Liver (tissue), 9 donors: Measurements from ENCODE around the gene ZFYVE28. TPM values are rescaled to one million over a fixed set of nuclear protein-coding genes. Genes with fewer than 3 reads are reported as not detected.

Source experiments
- DNase-seq: peaks from one replicate; pipeline ENCODE4 v3.0.0-alpha.2; 2017; ENCODE audit warnings: low spot score
- H3K27ac ChIP-seq, 2 donors: one replicate each; pipeline ENCODE4 v1.7.0; 2013; ENCODE audit warnings: inconsistent platforms in 2 of 2, low read length in 2 of 2, control low read depth in 1 of 2, low read depth in 1 of 2, mild to moderate bottlenecking in 1 of 2
- H3K27me3 ChIP-seq, 4 donors: one replicate each; pipeline versions ENCODE4 v1.6.1 to v1.7.0; 2013; ENCODE audit warnings: low read length in 3 of 4, inconsistent platforms in 1 of 4, mild to moderate bottlenecking in 1 of 4, moderate library complexity in 1 of 4; ENCODE audit not compliant: control insufficient read depth in 4 of 4, insufficient read depth in 4 of 4
- H3K36me3 ChIP-seq, 4 donors: one replicate each; pipeline versions ENCODE4 v1.6.1 to v1.7.0; 2013; ENCODE audit warnings: low read length in 3 of 4, mild to moderate bottlenecking in 3 of 4, low read depth in 1 of 4, moderate library complexity in 1 of 4; ENCODE audit not compliant: control insufficient read depth in 4 of 4, insufficient read depth in 3 of 4
- H3K4me1 ChIP-seq, 4 donors: one replicate each; pipeline versions ENCODE4 v1.6.1 to v1.7.0; 2013; ENCODE audit warnings: low read length in 3 of 4, mild to moderate bottlenecking in 3 of 4, moderate library complexity in 1 of 4; ENCODE audit not compliant: control insufficient read depth in 4 of 4, insufficient read depth in 4 of 4
- H3K4me3 ChIP-seq, 3 donors: one replicate each; pipeline versions ENCODE4 v1.6.1 to v1.7.0; 2013; ENCODE audit warnings: low read length in 3 of 3, control low read depth in 1 of 3, low read depth in 1 of 3, mild to moderate bottlenecking in 1 of 3
- H3K9ac ChIP-seq, 2 donors: one replicate each; pipeline ENCODE4 v1.7.0; 2013; ENCODE audit warnings: low read length in 2 of 2, mild to moderate bottlenecking in 2 of 2, moderate library complexity in 2 of 2, control low read depth in 1 of 2, low read depth in 1 of 2
- H3K9me3 ChIP-seq, 4 donors: one replicate each; pipeline versions ENCODE4 v1.6.1 to v1.7.0; 2013; ENCODE audit warnings: low read length in 3 of 4; ENCODE audit not compliant: control insufficient read depth in 4 of 4
- EGR1 ChIP-seq, 2 donors: IDR thresholded peaks; 2 replicates each; pipeline ENCODE4 v1.6.1; 2016 to 2018; ENCODE audit warnings: antibody characterized with exemption in 2 of 2, low read depth in 2 of 2
- FOXA1 ChIP-seq: IDR thresholded peaks from 2 replicates; pipeline ENCODE4 v1.6.1; 2016; ENCODE audit warnings: antibody characterized with exemption
- GABPA ChIP-seq, 2 donors: IDR thresholded peaks in 1 of 2; conservative IDR thresholded peaks in 1 of 2; 2 replicates each; pipeline ENCODE4 v1.6.1; 2016; ENCODE audit warnings: antibody characterized with exemption in 2 of 2, mild to moderate bottlenecking in 1 of 2, moderate library complexity in 1 of 2
- HNF4A ChIP-seq, 2 donors: conservative IDR thresholded peaks; 2 replicates each; pipeline ENCODE4 v1.6.1; 2016; ENCODE audit warnings: antibody characterized with exemption in 2 of 2, mild to moderate bottlenecking in 2 of 2
- HNF4G ChIP-seq: IDR thresholded peaks from 2 replicates; pipeline ENCODE4 v1.6.1; 2016; ENCODE audit warnings: antibody characterized with exemption
- JUND ChIP-seq, 2 donors: IDR thresholded peaks; 2 replicates each; pipeline ENCODE4 v1.6.1; 2016; ENCODE audit warnings: antibody characterized with exemption in 2 of 2
- MAX ChIP-seq: IDR thresholded peaks from 2 replicates; pipeline ENCODE4 v1.6.1; 2016; ENCODE audit warnings: antibody characterized with exemption
- NR2F2 ChIP-seq: IDR thresholded peaks from 2 replicates; pipeline ENCODE4 v1.6.1; 2016; ENCODE audit warnings: antibody characterized with exemption
- RAD21 ChIP-seq, 2 donors: IDR thresholded peaks; 2 replicates each; pipeline ENCODE4 v1.6.1; 2016; ENCODE audit warnings: antibody characterized with exemption in 2 of 2, mild to moderate bottlenecking in 2 of 2
- REST ChIP-seq: IDR thresholded peaks from 2 replicates; pipeline ENCODE4 v1.6.1; 2016; ENCODE audit warnings: antibody characterized with exemption, mild to moderate bottlenecking
- SP1 ChIP-seq: IDR thresholded peaks from 2 replicates; pipeline ENCODE4 v1.6.1; 2018; ENCODE audit warnings: antibody characterized with exemption, mild to moderate bottlenecking
- TAF1 ChIP-seq: conservative IDR thresholded peaks from 2 replicates; pipeline ENCODE4 v1.6.1; 2016; ENCODE audit warnings: antibody characterized with exemption, mild to moderate bottlenecking
- YY1 ChIP-seq: IDR thresholded peaks from 2 replicates; pipeline ENCODE4 v1.6.1; 2016; ENCODE audit warnings: antibody characterized with exemption, mild to moderate bottlenecking
- WGBS: extraction: QIAGEN DNeasy Blood & Tissue Kit; methylation state at CpG from one replicate; pipeline ENCODE4 v1.1.7; 2013; 5-methylcytosine and 5-hydroxymethylcytosine counted together
- polyA plus RNA-seq, 2 donors: library from polyadenylated mRNA; stranded (reverse) in 1 of 2; unstranded in 1 of 2; fragments of 200-250 nt in 1 of 2; fragments of >200 nt in 1 of 2; fragmentation: Nextera tagmentation in 1 of 2; extraction: Ambion mirVana in 1 of 2; gene quantifications; one replicate each; pipeline versions ENCODE4 v1.2.1 to v1.2.3, GENCODE V29; 2013 to 2015
- total RNA-seq, 2 donors: library from RNA; depleted of rRNA; stranded (reverse); fragments of >200 nt; gene quantifications; one replicate each; pipeline ENCODE4 v1.2.3, GENCODE V29; 2014
- TF ChIP-seq, protein P1 (sequence below): IDR thresholded peaks from 2 replicates; pipeline ENCODE4 v1.6.1; 2016; ENCODE audit warnings: antibody characterized with exemption
- TF ChIP-seq, protein P2 (sequence below): fragments of 150-350 bp; IDR thresholded peaks from 2 replicates; pipeline ENCODE4 v1.5.1; 2017; ENCODE audit warnings: improper control_type of control experiment, low read depth, low read length; ENCODE audit not compliant: missing input control
- TF ChIP-seq, protein P3 (sequence below): IDR thresholded peaks from 2 replicates; pipeline ENCODE4 v1.6.1; 2016; ENCODE audit warnings: antibody characterized with exemption
- donor health status: healthy.
- donor health status: healthy.
- donor health status: healthy.
- donor health status: healthy.
- donor health status: healthy.

ZFYVE28 gene
- total and polyA plus RNA-seq, 4 donors: 2.0 to 6.1 (median 2.7) TPM

GRCh38 chr4:2330091-2331042 is 88.1 kb downstream of the ZFYVE28 start:
- H3K9me3 ChIP-seq: peaks cover 0 to 6% (median 0%) of the 10 kb centered on the region in 4 donors
- H3K27me3 ChIP-seq: no peaks in the 10 kb centered on the region
- TF ChIP-seq, protein P1, sequence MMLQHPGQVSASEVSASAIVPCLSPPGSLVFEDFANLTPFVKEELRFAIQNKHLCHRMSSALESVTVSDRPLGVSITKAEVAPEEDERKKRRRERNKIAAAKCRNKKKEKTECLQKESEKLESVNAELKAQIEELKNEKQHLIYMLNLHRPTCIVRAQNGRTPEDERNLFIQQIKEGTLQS: no peak
- no peak for TF ChIP-seq SP1
- no peak for TF ChIP-seq HNF4A (conservative IDR thresholded peaks at IDR 0.05)
- no peak for TF ChIP-seq NR2F2
- no peak for TF ChIP-seq YY1
- no peak for TF ChIP-seq MAX
- TF ChIP-seq HNF4G: no peak
- TF ChIP-seq, protein P2, sequence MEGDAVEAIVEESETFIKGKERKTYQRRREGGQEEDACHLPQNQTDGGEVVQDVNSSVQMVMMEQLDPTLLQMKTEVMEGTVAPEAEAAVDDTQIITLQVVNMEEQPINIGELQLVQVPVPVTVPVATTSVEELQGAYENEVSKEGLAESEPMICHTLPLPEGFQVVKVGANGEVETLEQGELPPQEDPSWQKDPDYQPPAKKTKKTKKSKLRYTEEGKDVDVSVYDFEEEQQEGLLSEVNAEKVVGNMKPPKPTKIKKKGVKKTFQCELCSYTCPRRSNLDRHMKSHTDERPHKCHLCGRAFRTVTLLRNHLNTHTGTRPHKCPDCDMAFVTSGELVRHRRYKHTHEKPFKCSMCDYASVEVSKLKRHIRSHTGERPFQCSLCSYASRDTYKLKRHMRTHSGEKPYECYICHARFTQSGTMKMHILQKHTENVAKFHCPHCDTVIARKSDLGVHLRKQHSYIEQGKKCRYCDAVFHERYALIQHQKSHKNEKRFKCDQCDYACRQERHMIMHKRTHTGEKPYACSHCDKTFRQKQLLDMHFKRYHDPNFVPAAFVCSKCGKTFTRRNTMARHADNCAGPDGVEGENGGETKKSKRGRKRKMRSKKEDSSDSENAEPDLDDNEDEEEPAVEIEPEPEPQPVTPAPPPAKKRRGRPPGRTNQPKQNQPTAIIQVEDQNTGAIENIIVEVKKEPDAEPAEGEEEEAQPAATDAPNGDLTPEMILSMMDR: no peak
- no peak for TF ChIP-seq GABPA (IDR thresholded peaks at IDR 0.05 in 1 of 2, conservative IDR thresholded peaks at IDR 0.05 in 1 of 2)
- TF ChIP-seq EGR1 (IDR thresholded peaks at IDR 0.05; ENCODE audit: low read depth in 2 of 2): no peak
- no peak for TF ChIP-seq RAD21 (IDR thresholded peaks at IDR 0.05)
- TF ChIP-seq TAF1: no peak
- TF ChIP-seq, protein P3, sequence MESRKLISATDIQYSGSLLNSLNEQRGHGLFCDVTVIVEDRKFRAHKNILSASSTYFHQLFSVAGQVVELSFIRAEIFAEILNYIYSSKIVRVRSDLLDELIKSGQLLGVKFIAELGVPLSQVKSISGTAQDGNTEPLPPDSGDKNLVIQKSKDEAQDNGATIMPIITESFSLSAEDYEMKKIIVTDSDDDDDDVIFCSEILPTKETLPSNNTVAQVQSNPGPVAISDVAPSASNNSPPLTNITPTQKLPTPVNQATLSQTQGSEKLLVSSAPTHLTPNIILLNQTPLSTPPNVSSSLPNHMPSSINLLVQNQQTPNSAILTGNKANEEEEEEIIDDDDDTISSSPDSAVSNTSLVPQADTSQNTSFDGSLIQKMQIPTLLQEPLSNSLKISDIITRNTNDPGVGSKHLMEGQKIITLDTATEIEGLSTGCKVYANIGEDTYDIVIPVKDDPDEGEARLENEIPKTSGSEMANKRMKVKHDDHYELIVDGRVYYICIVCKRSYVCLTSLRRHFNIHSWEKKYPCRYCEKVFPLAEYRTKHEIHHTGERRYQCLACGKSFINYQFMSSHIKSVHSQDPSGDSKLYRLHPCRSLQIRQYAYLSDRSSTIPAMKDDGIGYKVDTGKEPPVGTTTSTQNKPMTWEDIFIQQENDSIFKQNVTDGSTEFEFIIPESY: no peak
- TF ChIP-seq FOXA1: no peak
- no peak for TF ChIP-seq JUND (IDR thresholded peaks at IDR 0.05)
- H3K27ac ChIP-seq: no peak overlapping the region
- H3K9ac ChIP-seq: no peak overlapping the region
- no peak overlapping the region for H3K4me3 ChIP-seq
- H3K36me3 ChIP-seq: peaks cover 0 to 8% (median 0%) of the 10 kb centered on the region in 4 donors
- 90% methylated on average over 19 of the region's 19 CpGs for WGBS
- H3K4me1 ChIP-seq: peaks cover 0 to 9% (median 5%) of the 10 kb centered on the region in 4 donors
- DNase-seq: no peak

- H3K4me1 ChIP-seq: no peaks in the 10 kb centered on the region
- TF ChIP-seq RAD21 (IDR thresholded peaks at IDR 0.05): no peak
- no peak for TF ChIP-seq HNF4A (conservative IDR thresholded peaks at IDR 0.05)
- TF ChIP-seq YY1: no peak
- no peak for TF ChIP-seq EGR1 (IDR thresholded peaks at IDR 0.05; ENCODE audit: low read depth in 2 of 2)
- no peak for TF ChIP-seq SP1
- TF ChIP-seq MAX: no peak
- TF ChIP-seq, protein P3: no peak
- TF ChIP-seq, protein P2: no peak
- TF ChIP-seq HNF4G: no peak
- TF ChIP-seq NR2F2: no peak
- no peak for TF ChIP-seq REST
- no peak for TF ChIP-seq GABPA (IDR thresholded peaks at IDR 0.05 in 1 of 2, conservative IDR thresholded peaks at IDR 0.05 in 1 of 2)
These were observed 90.9 kb downstream of the ZFYVE28 start for GRCh38 chr4:2327579-2327978.

More at GRCh38 chr4:2327579-2327978, 90.9 kb downstream of the ZFYVE28 start:
- Histone ChIP-seq H3K4me3 (no peak overlapping the region), H3K27me3 (no peaks in the 10 kb centered on the region), H3K36me3 (peaks cover 0 to 8% (median 0%) of the 10 kb centered on the region in 4 donors), H3K9ac (no peak overlapping the region), H3K27ac (no peak overlapping the region), H3K9me3 (peaks cover 0 to 6% (median under 1%) of the 10 kb centered on the region in 4 donors)
- no peak for DNase-seq
